HepG2 (cell line): ENCODE results near the gene AFAP1.

ENCODE experiments used
- NCOR1 ChIP-seq: fragments of 200-600 bp; sonication (generic); IDR thresholded peaks from 2 replicates; pipeline ENCODE4 v1.7.0; 2017; ENCODE audit warnings: antibody characterized with exemption, low read length, borderline replicate concordance
- TF ChIP-seq, protein P1 (sequence below): IDR thresholded peaks from 2 replicates; pipeline ENCODE4 v1.6.1; 2012; ENCODE audit warnings: inconsistent platforms

- TF ChIP-seq, protein P1, sequence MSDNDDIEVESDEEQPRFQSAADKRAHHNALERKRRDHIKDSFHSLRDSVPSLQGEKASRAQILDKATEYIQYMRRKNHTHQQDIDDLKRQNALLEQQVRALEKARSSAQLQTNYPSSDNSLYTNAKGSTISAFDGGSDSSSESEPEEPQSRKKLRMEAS, result no peak
- no peak for TF ChIP-seq NCOR1
Observed at GRCh38 chr4:7897811-7898210, 41.9 kb downstream of the AFAP1 start.
